Esophagus squamous epithelium (tissue), 4 donors: Measurements from ENCODE around the gene PLCH2.

ENCODE experiments used
- CTCF ChIP-seq, 6 experiments: fragments of 450-650 bp in 4 of 6; fragments of 200-600 bp in 2 of 6; sonication (generic) in 2 of 6; IDR thresholded peaks; one replicate each; pipeline ENCODE4 v1.5.1; 2016 to 2019; ENCODE audit warnings: antibody characterized with exemption in 6 of 6, mild to moderate bottlenecking in 4 of 6, moderate library complexity in 4 of 6
- POLR2A ChIP-seq, 4 donors: fragments of 450-650 bp; IDR thresholded peaks; one replicate each; pipeline ENCODE4 v1.6.1; 2017; ENCODE audit warnings: antibody characterized with exemption in 4 of 4, mild to moderate bottlenecking in 4 of 4, moderate library complexity in 3 of 4

GRCh38 chr1:2534315-2534686, 58.2 kb downstream of the PLCH2 start:
- no peak for TF ChIP-seq CTCF (IDR thresholded peaks at IDR 0.05)
- no peak for TF ChIP-seq POLR2A (IDR thresholded peaks at IDR 0.05)
